Activated T-helper 17 cell treated with anti-CD3 and anti-CD28 coated beads, Interleukin-2, amount 50 U/mL, for 72 hours (primary cell): ENCODE results near the gene HCCS. TPM values are rescaled to one million over a fixed set of nuclear protein-coding genes. Genes with fewer than 3 reads are reported as not detected.

Experiments used
- ATAC-seq: fragments of 150-1000 bp; cut with Tn5 transposase; replicated peaks from 2 replicates; pipeline ENCODE4 v1.10.0; 2021; ENCODE audit warnings: mild to moderate bottlenecking, moderate library complexity
- H3K27ac Mint-ChIP-seq: one replicate; pipeline ENCODE4 v1.8.0; 2022; ENCODE audit warnings: mixed read lengths
- H3K27me3 Mint-ChIP-seq: one replicate; pipeline ENCODE4 v1.8.0; 2022; ENCODE audit warnings: mixed read lengths
- H3K36me3 Mint-ChIP-seq: one replicate; pipeline ENCODE4 v1.8.0; 2022; ENCODE audit warnings: low read depth, mild to moderate bottlenecking, mixed read lengths
- H3K4me1 Mint-ChIP-seq: one replicate; pipeline ENCODE4 v1.8.0; 2022; ENCODE audit warnings: mixed read lengths
- H3K4me3 Mint-ChIP-seq: one replicate; pipeline ENCODE4 v1.8.0; 2022; ENCODE audit warnings: mild to moderate bottlenecking, mixed read lengths
- H3K9me3 Mint-ChIP-seq: one replicate; pipeline ENCODE4 v1.8.0; 2022; ENCODE audit warnings: mixed read lengths
- total RNA-seq, 2 donors: library from RNA; stranded (reverse); gene quantifications; one replicate each; pipeline ENCODE4 v1.2.3, GENCODE V29; 2022

HCCS gene
- total RNA-seq, result 10 to 100 TPM; 15.5 to 29.8 TPM

DNA sequence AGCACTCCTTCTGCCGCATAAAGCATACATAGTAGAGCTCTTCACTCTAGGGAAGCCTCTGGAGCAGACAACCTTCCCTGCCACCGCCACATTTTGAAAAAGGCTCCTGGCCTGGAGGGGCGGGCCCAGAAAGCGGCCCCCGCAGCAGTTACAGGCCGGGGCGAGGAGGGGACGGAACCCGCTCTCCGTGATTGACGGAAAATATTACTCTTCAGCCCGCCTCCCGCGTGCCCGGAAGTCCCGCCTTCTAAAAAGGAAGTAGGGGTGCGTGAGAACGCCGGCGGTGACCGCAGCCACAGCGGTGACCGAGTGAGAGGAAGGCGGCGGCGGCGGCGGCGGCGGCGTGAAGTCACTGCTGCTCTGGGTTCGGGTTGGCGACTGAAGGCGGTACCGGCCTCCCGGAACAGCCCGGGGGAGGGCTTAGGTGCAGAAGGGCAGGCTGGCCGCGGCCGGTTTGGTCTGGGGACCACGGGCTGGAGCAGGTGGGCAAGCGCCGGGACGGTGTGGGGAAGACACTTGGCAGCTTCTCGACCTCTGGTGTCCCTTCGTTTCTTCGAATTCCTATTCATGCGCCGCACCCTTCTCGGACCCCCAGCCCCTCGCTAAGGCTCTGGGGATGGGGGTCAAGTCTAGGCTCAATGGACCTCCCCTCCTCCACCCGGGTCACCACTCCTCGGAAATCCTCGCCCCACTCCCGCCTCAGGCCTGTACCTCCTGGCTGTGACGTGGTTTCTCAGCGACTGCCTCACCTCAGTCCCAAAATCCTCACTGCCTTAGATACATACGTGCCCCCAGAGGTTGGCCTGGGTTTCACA is at the start of gene HCCS:
Gene HCCS, plus strand, starts transcription at position 296 of the 815 bp plus-strand sequence. CDS start 729 bp downstream, outside the sequence.
- Mint-ChIP-seq H3K27ac (no peak within 1 kb of the TSS), H3K9me3 (no peaks in the 10 kb centered on the region), H3K4me1 (peaks cover 6% of the 10 kb centered on the region), H3K4me3 (no peak within 1 kb of the TSS), H3K27me3 (no peaks in the 10 kb centered on the region), H3K36me3 (peaks cover 47% of the 10 kb centered on the region)
- peak; percentile 93 for ATAC-seq

DNA sequence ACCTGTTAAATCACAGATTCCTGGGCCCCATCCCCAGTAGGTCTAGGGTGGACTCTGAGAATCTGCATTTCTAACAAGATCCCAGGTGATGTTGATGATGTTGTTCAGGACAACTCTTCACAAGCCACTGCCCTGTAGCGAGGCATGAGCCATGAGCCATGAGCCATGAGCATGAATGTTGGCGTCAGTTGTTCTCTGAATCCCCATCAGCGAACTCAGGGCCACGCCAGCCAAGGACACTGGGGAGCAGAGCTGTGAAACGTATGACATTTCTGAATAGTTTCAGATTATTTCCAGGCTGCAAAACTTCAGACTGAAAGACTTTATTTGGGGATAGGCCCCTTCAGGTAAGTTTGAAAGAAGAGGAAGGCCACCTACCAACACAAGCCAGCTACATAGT is 46.9 kb upstream of the HCCS start:
- no peaks in the 10 kb centered on the region for H3K4me1 Mint-ChIP-seq
- no peaks in the 10 kb centered on the region for H3K27me3 Mint-ChIP-seq
- H3K9me3 Mint-ChIP-seq, result no peaks in the 10 kb centered on the region
- no peak overlapping the region for H3K27ac Mint-ChIP-seq
- no peak for ATAC-seq
- no peak overlapping the region for H3K4me3 Mint-ChIP-seq
- no peaks in the 10 kb centered on the region for H3K36me3 Mint-ChIP-seq

DNA sequence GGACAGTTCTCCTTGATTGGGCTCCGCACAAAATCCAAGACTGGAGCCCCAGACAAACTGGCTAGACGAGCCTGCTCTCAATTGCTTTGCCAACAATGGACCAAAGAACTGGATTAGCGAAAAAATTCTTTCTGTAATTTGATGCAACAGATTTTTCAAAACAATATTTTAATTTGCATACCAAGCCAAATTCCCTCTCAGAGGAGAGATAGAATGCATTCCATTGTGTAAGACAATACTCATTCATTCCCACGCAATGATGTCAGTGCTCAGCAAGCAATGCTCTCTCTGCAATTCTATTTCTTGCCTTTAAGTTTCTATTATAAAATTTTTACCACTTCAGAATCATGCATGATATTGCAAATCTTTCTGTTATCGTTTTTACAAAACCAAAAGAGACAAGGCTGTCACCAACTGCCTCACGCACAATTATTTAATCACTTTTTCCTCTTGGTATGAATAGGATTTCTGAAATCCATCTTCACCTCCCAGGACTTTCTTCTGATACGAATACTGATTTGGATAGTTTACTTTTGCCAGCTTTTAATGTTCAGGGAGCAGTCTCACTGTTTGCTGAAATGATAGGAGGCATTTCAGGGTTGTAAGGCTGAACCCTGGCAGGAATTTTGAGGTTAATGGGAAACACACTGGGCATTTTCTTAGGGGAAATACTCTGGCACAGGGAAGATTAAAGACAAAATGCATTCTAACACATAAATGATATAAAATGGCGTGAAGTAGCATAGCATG is 46.1 kb upstream of the HCCS start:
- H3K27me3 Mint-ChIP-seq, result no peaks in the 10 kb centered on the region
- no peak overlapping the region for H3K27ac Mint-ChIP-seq
- no peak overlapping the region for H3K4me3 Mint-ChIP-seq
- ATAC-seq, result no peak
- H3K9me3 Mint-ChIP-seq, result no peaks in the 10 kb centered on the region
- no peaks in the 10 kb centered on the region for H3K4me1 Mint-ChIP-seq
- H3K36me3 Mint-ChIP-seq, result no peaks in the 10 kb centered on the region

DNA sequence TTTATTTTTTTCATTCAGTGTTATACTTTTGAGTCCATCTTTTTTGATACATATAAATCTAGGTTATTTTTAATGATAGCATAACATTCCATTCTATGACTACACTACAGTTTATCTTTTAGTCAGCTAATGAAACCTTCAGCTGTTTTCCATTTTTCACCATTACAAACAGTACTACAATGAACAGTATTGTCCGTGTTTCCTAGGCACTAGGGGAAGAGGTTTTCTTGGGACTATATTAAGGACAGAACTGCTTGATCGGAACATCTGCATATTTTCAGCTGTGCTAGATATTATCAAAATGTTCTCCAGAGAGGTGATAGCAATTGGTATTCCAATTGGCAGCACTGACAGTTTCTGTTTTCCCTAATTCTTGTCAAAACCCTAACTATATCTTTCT is 44.3 kb upstream of the HCCS start:
- no peaks in the 10 kb centered on the region for H3K27me3 Mint-ChIP-seq
- no peaks in the 10 kb centered on the region for H3K36me3 Mint-ChIP-seq
- ATAC-seq, result no peak
- no peak overlapping the region for H3K4me3 Mint-ChIP-seq
- H3K27ac Mint-ChIP-seq, result no peak overlapping the region
- H3K9me3 Mint-ChIP-seq, result no peaks in the 10 kb centered on the region
- no peaks in the 10 kb centered on the region for H3K4me1 Mint-ChIP-seq

DNA sequence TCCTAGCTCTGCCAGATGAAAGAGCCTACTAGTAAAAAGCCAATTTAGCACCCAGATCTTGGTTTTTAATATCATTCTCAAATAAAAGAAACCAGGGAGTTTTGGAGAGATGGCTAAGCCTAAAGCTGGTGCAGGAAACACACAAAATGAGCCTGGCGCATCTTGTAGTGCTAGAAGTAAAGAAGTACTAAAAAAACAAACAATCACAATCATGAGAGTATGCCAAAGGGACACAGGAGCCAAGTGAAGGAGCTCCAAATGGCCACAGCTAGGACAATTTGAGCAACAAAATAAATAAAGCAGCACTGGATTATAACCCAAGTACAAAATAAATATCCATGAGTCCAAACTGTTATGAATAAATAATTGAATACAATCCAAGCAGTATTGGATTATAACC is 37.8 kb upstream of the HCCS start:
- Mint-ChIP-seq H3K4me3 (no peak overlapping the region), H3K36me3 (no peaks in the 10 kb centered on the region), H3K27me3 (no peaks in the 10 kb centered on the region), H3K9me3 (no peaks in the 10 kb centered on the region), H3K27ac (no peak overlapping the region), H3K4me1 (no peaks in the 10 kb centered on the region)
- ATAC-seq, result no peak

DNA sequence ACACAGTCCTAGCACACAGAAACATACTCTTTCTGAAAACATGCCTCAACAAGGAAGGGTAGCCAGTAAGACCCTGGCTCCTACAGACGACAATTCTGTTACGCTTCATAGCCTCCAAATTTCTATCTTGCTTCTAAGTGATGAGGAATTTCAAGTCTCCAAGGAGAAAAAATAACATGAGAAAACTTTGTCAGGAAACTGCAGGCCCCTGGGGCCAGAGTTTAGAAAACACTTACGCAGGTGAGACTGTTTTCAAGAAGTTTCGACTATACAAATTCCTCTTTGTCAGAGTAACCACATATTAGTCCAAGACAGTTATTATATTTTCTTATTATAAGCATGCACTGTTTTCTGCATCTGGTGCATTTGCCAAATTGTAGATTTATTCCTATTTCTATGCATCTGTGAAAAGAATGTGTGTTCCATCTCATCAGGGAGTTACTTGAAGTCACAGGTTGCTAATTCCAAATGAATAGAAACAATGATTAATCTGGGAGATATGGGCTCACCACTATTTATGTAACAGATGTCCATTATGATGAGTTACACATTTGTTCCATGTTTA is 30.3 kb upstream of the HCCS start:
- Mint-ChIP-seq H3K4me1 (no peaks in the 10 kb centered on the region), H3K36me3 (no peaks in the 10 kb centered on the region), H3K9me3 (no peaks in the 10 kb centered on the region), H3K27ac (no peak overlapping the region), H3K4me3 (no peak overlapping the region), H3K27me3 (no peaks in the 10 kb centered on the region)
- ATAC-seq, result no peak

DNA sequence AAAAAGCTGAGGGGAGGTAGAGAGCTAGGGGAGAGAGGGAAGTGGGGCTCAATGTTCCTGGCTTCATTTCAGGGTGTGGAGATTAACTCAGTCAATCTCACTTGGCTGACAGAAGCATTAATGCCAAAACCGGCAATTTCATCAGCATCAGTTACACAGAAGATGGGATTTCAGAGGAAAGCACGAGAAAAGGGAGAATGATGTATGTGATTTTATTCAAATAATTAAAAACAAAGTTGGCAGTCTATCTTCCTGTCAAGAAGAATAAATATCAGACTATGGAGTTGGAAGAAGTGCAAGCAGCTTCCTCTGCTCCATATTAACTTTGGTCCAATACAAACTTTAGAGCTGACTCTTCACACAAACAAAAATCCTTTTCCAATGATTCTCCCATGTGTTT is 29.6 kb upstream of the HCCS start:
- no peaks in the 10 kb centered on the region for H3K9me3 Mint-ChIP-seq

DNA sequence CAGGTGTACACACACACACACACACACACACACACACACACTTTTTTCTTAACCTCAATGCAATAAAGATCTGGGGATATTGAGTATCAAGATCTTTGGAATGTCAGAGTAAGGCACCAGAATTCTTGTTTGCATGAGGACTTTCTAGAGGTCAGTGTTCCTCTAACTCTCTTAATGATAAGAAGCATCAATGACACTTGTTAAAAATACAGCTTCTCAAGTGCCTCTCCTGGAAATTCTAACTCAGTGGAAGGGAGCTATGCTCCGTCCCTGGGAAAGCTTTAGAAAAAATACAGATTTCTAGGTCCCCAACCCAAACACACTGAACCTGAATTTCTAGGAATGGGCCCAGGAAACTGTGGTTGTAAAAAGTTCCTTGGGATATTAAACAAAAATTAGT is 25.8 kb upstream of the HCCS start:
- Mint-ChIP-seq H3K36me3 (no peaks in the 10 kb centered on the region), H3K27me3 (no peaks in the 10 kb centered on the region), H3K9me3 (peaks cover 2% of the 10 kb centered on the region), H3K4me3 (no peak overlapping the region), H3K27ac (no peak overlapping the region), H3K4me1 (no peaks in the 10 kb centered on the region)
- no peak for ATAC-seq

More for the DNA sequence above, 29.6 kb upstream of the HCCS start:
- no peaks in the 10 kb centered on the region for H3K4me1 Mint-ChIP-seq
- H3K4me3 Mint-ChIP-seq, result no peak overlapping the region
- ATAC-seq, result no peak
- no peak overlapping the region for H3K27ac Mint-ChIP-seq
- H3K36me3 Mint-ChIP-seq, result no peaks in the 10 kb centered on the region
- H3K27me3 Mint-ChIP-seq, result no peaks in the 10 kb centered on the region

DNA sequence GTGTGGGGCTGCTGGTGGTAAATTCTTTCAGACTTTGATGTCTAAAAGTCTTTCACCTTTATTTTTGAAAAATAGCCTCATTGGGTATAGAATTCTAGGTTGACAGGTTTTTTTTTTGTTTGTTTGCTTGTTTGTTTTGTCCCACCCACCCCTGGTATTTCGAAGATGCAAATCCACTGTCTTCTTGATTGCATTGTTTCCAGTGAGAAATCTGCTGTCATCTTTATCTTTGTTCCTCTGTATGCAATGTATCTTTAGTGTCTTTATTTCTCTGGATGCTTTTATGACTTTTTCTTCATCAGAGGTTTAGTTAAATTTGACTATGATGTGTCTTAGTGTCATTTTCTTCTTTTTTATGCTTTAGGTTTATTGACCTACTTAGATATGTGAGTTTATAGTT is 21.3 kb upstream of the HCCS start:
- Mint-ChIP-seq H3K4me1 (no peaks in the 10 kb centered on the region), H3K4me3 (no peak overlapping the region), H3K9me3 (peaks cover 8% of the 10 kb centered on the region), H3K27ac (no peak overlapping the region), H3K27me3 (no peaks in the 10 kb centered on the region), H3K36me3 (no peaks in the 10 kb centered on the region)
- ATAC-seq, result no peak

DNA sequence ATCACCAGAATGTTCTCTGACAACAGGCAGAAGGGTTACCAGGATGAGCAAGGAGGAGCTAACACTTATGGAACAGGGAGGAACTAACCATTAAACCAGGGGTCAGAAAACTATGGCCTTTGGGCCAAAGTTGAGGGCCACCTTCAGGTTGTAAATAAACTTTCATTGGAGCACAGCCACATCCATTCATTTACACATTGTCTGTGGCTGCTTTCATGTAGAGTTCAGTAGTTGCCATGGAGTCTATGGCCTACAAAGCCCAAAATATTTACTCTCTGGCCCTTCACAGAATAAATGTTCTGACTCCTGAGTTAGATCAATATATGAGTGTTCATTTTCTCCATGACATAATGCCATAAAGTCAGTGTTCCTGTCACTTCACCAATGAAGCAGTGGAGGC is 13.2 kb upstream of the HCCS start:
- no peak overlapping the region for H3K27ac Mint-ChIP-seq
- H3K4me1 Mint-ChIP-seq, result no peaks in the 10 kb centered on the region
- no peaks in the 10 kb centered on the region for H3K9me3 Mint-ChIP-seq
- ATAC-seq, result no peak
- no peak overlapping the region for H3K4me3 Mint-ChIP-seq
- no peaks in the 10 kb centered on the region for H3K27me3 Mint-ChIP-seq
- no peaks in the 10 kb centered on the region for H3K36me3 Mint-ChIP-seq

DNA sequence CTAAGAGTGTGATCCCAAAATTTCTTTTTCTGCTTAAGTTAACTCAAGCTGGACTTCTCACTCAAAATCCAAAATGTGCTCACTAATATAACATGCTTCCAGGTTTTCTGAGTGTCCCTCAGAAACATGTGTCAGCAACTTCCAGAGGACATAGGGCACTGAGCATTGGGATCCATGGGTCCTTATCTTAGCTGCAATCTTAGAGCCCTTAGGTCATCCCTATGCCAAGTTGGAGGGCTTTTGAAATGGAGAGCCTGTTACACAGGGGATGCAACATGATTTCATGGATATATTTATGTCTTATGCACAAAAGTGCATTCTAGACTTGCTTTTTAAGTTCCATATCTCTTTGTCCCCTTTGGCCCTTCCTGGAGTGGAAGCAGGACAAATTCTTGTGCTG is 11.7 kb upstream of the HCCS start:
- Mint-ChIP-seq H3K4me1 (no peaks in the 10 kb centered on the region), H3K36me3 (no peaks in the 10 kb centered on the region), H3K4me3 (no peak overlapping the region), H3K9me3 (no peaks in the 10 kb centered on the region), H3K27me3 (no peaks in the 10 kb centered on the region), H3K27ac (no peak overlapping the region)
- no peak for ATAC-seq

DNA sequence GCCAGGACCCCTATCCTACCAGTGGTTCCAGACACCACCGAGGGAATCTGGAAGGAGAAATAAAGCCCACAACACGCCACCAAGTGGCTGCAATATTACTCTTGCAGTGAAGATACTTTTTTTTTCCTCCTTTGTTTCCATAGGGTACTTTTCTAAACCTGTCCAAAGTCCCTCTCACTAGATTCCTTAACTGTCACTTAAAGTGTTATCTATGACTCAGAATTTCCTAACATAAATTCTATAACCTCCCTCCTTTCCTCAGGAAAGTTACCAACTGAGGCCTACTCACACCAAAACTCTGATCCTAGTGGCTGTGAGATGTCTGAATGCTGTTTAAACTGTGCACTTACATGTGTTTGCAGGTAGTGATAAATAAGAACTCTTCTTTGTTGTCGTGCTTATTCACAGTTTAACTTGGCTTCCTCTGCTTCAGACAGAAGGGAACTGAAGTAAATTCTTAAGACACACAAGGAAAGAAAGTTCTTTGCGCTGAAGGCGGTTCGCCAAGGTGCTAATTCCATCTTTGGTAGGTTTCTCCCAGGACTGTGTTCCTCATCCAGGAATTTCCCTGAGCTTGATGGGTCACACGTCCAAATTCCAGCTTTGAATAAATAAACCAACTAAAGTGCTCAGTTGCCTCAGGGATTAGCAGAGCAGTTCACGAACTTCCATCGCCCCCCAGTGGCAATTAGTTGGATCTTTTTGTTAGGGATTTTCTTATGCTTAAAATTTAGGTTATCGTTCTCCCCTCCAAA is 10.7 kb upstream of the HCCS start:
- Mint-ChIP-seq H3K36me3 (no peaks in the 10 kb centered on the region), H3K9me3 (no peaks in the 10 kb centered on the region), H3K4me1 (no peaks in the 10 kb centered on the region), H3K4me3 (no peak overlapping the region), H3K27me3 (no peaks in the 10 kb centered on the region), H3K27ac (no peak overlapping the region)
- no peak for ATAC-seq

DNA sequence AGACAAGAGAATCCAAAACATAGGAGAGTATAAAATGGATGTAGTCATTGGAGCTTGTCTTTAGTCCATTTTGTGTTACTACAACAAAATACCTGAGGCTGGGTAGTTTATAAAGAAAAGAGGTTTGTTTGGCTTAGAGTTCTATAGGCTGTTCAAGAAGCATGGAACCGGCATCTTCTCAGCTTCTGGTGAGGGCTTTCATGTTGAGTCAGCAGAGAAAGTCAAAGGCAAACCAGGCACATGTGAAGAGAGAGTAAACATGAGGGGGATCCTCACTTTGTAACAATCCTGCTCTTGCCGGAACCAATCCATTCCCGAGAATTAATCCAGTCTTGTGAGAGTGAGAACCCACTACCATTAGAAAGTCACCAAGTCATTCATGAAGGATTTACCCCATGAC is 8.1 kb upstream of the HCCS start:
- Mint-ChIP-seq H3K36me3 (no peaks in the 10 kb centered on the region), H3K27me3 (no peaks in the 10 kb centered on the region), H3K27ac (no peak overlapping the region), H3K4me3 (no peak overlapping the region), H3K4me1 (no peaks in the 10 kb centered on the region), H3K9me3 (no peaks in the 10 kb centered on the region)
- peak; percentile 54 for ATAC-seq

DNA sequence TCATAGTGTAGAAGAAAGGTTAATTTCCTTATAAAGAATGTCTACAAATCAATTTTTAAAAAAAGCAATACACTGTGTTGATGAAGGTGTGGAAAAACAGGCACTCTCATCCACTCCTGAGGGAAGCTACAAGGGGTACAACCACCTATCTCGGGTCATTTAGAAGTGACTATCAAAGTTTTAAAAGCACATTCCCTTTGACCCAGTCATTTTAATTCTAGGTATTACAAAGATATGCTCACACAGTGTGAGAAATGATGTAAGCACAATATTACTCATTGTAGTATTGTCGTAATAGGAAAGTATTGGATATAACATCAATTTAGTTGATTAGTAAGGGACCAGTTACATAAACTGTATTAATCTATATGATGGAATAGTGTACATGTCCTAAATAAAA is 7.4 kb upstream of the HCCS start:
- Mint-ChIP-seq H3K27me3 (no peaks in the 10 kb centered on the region), H3K27ac (no peak overlapping the region), H3K4me3 (no peak overlapping the region), H3K4me1 (no peaks in the 10 kb centered on the region), H3K36me3 (no peaks in the 10 kb centered on the region), H3K9me3 (no peaks in the 10 kb centered on the region)
- peak; percentile 82 for ATAC-seq
